ENCODE measurements around the gene RXRA.

The RXRA gene

DNA sequence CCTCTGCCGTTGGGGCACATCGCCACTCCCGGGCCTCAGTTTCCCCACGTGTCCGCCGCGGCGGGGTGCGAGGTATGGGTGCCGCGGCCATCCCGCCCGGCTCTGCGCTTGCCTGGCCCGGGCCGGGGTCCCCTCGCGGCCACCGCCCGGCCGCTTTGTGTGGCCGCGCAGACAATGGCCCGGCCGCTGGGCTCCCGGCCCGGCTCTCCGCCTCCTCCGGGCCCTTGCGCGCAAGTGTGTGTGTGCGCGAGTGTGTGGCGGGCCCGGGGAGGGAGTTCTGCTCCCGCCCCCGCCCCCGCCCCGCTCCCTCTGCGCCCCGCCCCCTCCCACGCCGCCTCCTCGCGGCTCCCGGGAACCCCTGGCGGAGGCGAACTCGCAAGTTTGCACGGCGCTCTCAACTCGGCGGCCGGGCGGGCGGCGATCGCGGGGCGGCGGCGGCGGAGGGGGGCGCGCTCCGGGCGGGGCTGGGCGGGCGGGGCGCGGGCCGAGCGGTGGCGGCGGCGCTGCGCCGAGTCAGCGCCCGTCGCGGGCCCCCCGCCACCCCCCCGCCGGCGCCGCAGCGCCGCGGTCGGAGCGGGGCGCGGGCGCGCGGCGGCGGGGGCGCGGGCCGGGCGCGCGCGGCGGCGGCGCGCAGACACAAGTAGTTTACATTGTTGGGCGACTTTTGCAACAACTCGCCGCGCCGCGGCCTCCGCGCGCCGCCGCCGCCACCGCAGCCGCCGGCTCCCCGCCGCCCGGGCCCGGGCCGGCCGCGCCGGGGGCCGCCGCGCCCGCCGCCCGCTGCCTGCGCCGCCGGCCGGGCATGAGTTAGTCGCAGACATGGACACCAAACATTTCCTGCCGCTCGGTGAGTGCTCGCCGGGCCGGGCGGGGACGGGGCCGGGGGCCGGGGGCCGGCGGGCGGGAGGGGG lies at the start of gene RXRA:
TSS of gene RXRA (plus strand) at position 643 of the 911 bp plus-strand sequence. CDS start at position 820, 177 bp downstream.
- DNase-seq (ENCODE audit: low read depth) = peak; percentile 28

DNA sequence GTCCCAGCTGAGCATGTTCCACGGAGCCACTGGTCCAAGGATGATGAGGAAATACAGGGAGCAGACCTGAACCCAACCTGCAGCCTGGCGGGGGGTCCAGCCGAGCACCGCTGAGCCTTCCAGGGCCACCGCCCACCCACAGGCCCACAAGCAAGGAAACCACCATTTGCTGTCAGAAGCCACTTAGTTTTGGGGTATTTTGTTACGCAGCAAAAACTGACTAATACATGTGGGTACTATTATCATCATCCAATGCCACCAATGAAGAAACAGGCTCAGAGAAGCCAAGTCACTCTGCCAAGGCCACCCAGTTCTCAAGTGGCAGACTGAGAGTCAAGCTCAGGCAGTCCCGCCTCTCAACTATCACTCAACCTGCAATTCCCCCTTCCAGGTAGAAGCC lies 48.0 kb upstream of the RXRA start:
- DNase-seq (ENCODE audit: low read depth) = no peak

DNA sequence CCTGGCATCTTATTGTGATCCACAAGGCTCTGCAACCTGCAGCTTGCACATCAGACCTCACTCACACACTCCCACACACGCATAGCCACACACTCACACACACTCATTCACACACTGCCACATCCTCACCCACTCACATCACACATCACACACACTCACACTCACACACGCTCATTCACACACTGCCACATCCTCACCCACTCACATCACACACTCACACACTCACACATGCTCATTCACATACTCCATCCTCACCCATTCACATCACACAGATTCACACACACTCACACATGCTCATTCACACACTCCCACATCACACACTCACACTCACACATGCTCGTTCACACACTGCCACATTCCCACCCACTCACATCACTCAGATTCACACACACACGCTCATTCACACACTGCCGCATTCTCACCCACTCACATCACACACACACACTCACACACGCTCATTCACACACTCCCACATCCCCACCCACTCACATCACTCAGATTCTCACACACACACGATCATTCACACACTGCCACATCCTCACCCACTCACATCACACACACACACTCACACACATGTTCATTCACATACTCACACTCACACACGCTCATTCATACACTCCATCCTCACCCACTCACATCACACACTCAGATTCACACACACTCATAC lies 47.1 kb upstream of the RXRA start:
- DNase-seq (ENCODE audit: low read depth) = no peak

DNA sequence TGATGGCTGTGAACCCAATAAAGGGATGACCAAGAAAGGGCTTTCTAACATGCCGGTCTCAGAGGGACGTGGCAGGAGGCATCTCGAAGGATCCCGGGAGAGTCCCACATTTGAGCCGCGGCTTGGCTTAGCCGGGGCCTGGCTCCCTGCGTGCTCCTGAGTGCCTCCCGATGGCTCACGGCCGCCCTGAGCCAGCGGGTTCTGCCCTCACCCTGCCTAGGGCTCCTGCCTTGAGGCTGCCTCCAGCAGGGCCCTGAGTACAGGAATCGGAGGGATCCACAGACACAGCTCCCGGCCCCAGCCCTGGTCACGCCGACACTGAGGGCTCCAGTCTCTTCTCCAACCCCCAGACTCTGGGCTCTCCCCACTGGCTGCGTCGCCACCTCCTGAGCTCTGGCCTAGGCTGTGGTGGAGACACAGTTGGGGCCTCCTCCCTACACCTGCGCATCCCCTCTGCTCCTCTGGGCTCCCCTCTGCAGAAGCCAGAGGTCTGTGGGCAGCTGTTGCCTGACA lies 44.1 kb upstream of the RXRA start:
- no peak for DNase-seq (ENCODE audit: low read depth)

DNA sequence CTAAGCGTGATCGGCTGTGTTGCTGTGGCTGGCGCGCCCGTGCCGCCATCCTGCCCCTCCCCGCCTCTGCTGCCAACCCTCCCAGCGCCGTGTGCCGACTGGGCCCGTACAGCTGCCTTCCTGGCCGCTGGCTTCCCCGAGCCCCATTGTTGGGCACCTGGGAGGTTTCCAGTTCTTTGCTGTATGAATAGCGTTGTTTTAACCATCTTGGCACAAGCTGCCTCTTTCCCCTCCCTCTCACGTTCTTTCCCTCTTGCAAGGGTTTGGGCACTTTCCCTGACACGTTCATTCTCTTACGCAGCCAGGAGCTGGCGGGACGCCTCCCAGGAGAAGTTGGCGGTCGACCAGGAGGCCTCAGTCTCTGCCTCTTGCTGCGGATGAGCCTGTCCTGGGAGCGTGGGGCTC lies 43.1 kb upstream of the RXRA start:
- DNase-seq (ENCODE audit: low read depth) = no peak

DNA sequence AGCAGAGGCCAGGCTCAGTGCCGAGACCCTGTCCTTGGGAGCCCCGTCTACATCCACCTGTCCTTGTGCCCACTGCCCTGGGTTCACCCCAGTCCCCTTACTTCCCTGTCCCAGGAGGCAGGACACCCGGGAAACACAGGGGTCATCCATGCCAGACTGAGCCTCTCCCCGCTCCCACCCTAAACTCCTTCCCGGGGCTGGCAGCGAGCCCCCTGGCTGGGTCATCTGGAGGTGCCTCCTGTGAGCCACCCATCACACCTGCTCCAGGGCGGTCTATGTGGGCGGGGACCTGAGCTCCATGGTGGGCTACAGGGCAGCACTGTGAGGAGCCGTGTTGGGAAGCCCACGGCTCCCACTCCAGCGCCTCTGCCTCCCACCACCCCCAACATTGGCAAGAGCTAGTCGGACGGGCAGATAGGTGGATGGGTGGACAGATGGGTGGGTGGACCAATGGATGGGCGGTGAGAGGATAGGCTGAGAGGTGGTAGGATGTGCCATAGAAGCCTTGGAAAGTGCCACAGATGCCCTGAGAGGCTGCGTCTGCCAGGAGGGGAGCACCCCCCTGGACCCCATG lies 42.5 kb upstream of the RXRA start:
- no peak for DNase-seq (ENCODE audit: low read depth)

DNA sequence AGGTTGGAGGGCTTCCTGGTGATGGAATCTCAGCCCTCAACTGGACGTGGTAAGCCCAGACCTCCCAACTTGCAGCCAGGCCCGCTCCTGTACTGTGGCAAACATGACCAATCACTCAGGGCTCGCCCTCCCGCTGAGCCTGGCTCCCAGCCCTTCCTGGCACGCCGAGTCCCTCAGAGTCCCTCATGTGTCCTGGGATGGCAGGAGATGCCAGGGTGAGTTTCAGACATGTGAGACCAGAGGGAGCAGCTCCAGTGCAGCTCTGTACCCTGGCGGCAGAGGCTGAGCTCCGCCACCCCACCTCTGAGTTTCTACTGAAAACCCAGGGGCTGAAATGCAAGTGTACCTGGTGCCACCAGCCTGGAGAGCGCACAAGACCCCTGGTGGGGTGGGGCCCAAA lies 42.0 kb upstream of the RXRA start:
- no peak for DNase-seq (ENCODE audit: low read depth)

DNA sequence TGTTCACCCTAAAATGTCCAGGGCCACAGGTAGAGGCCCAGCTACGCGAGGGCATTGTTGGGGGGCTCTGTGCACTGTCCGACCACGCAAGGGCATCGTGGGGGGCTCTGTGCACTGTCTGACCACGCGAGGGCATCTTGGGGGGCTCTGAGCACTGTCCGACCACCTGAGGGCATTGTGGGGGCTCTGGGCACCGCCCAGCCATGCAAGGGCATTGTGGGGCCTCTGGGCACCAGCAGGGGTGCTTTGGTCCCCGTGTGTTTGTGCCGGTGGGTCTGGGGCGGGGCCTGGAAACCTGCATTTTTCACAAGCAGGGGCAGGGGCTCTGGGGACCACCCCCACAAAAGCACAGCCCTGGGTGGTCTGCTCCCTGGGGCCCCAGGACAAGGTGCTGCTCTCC lies 41.5 kb upstream of the RXRA start:
- no peak for DNase-seq (ENCODE audit: low read depth)

DNA sequence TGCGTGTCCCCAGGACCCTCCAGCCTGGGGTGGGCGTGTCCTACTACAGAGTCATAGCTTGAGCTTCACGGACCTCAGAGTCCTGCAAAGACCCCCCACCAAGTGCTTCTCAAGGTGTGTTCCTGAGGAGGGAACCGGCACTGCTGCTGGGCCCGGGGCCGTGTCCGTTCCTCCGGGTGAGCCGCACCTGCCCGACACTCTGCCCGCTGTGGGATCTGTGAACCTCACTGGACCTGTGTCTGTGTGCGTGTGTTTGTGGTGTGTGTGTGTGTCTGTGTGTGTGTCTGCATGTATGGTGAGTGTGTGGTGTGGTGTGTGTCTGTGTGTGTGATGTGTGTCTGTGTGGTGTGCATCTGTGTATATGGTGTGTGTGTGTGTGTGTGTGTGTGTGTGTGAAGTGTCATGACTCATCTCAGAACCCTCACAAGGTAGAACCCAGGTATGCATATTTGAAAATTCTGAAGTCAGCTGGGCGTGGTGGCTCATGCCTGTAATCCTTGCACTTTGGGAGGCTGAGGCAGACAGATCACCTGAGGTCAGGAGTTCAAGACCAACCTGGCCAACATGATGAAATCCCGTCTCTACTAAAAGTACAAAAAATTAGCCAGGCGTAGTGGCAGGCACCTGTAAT lies 40.9 kb upstream of the RXRA start:
- DNase-seq (ENCODE audit: low read depth) = no peak

DNA sequence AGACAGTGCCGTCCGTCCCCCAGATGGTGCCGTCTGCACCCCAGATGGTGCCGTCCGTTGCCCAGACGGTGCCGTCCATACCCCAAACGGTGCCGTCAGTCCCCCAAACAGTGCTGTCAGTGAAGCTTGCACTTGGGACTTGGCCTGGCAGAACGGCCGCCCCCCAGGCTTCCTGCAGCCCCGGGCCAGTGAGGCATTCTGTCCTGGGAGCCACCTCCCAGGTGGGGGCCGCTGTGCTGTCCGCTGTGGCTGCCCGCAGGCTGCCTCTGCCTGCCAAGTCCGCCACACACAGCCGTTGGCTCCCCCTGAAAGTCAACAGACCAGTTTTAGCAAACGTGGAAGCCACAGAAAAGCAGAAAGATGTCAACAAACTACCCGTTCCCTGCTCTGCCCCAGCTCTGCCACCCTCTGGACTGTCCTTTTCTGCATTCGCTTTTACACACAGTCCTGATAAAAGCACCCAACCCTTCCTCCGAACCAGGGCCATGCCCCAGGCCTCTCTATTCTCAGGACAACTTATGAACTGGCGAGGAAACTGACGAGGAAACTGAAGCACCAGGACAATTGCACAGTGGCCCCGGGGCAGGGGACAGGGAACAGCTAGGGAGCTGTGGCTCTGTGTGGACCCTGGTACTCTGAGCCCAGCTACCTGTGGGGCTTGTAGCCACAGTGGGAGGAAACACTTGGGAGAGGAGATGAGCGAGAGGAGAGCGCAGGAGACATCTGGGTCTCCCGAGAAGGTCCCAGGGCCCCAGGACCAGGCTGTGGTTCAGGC lies 39.6 kb upstream of the RXRA start:
- no peak for DNase-seq (ENCODE audit: low read depth)

DNA sequence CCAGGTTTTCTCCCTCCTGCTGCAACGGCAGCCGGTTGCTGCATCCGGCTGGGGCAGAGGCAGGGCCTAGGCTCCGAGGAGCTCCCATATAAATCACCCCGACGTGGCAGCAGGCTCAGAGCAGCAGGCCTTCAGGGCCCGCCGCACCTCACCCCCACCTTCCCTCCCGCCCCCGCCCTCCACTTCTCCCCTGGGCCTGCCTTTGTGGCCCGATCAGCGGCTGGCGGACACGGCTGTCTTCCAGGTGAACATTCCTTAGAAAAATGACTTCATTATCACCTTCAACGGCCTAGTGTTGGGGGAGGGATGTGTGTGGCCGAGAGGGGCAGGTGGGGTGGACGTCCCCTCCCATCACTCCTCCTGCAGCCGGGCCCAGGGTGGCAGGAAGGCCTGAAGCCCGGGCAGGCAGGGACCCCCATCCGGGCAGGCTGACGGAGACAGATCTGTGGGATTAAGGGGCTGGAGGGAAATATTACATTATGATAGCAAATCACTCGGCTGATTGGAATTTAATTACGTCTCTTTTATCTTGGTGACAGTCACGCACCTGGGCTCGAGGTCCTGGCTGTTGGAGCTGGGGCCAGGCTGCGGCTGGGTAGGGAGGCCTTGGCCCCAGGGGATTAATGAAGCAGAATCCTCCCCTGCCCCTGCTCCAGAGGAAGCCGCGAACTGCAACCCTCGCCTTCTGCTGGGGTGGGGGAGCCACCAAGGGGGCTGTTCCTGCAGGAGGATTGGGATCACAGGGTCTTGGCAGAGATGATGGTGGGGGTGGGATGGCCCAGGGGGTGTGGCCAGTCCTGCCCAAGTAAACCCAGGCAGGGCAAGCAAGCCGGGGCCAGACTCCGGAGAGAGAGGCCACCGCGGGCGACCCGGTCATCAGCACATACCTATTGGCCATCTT lies 38.4 kb upstream of the RXRA start:
- DNase-seq (ENCODE audit: low read depth) = no peak

DNA sequence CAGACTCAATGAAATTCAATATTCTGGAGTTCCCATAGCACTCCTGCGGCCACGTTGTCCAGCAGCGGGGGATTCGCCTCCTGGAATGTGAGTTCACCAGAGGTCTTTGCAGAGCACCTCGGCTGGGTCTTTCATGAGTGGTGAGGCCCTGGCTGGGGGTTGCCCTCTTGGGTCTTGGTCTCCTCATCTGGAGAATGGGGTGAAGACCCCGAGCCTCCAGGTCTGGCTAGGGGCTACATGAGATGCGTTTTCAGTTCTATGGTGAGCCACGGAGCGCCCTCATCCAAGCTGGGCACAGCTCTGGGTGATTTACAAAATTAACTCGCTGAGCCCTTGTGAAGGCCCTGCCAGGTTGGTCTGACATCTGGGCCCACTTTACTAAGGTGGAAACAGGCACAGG lies 37.5 kb upstream of the RXRA start:
- no peak for DNase-seq (ENCODE audit: low read depth)

DNA sequence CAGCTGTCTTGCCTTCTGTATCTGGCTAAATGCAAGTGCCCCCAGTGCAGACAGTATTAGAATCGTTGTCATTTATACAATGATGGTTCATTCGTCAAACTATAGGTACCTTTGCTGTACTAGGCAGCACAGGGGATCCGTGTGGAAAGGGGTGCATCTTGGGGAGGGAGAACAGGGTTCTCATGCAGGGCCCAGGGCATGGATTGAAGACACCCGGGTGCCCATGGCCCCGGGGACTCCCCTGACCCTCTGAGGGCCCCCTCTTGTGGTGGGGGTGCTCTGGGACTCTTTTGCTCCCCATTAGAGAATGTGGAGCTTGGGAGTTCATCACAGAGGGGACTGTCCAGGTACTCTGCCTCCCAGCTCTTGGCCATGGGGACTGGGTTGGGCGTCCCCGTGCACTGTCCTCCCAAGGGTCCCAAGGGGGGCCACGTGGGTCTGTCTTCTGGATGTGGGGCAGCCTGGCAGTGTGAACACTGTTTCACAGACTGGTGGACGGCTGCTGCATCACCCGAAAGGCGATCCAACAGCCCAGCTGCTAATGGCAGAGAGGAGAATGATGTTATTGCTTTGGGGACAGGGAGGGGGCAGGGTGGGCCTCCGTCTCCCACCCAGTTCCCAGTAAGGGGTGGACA lies 36.9 kb upstream of the RXRA start:
- no peak for DNase-seq (ENCODE audit: low read depth)

DNA sequence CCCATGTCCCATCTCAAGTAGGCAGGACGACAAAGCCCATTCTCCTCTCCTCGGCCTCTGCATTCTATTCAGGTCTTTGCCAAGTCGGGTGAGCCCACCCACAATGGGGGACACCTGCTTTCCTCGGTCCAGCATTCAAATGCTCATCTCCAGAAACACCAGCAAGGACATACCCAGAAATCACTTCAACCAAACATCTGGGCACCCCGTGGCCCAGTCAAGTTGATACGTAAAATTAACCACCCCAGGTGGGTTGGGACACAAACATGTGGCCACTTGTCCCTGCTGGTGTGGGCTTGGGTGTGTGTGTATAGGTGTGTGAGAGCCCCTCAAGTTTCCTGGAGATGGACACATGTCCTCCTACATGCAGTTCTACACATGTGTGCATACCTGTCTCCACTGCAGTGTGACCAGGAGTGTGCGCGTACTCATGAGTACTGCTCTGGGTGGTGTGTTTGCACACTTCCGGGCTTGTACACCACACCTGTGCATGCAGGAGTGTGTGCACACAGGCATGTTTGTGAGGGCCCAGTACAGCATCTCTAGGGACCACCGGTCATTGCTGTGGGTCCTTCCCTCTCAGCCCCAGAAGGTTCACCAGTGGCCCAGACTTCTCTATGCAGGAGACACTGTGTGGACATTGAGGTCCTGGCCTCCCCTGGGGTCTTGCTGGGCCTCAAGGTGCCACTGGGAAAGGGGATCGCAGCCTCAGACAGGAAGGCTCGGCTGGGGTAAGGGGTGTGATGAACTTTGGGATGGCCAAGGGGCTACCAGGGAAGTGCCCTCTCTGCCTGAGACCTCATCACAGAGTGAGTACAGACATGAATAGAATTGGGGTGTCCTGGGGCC lies 35.4 kb upstream of the RXRA start:
- DNase-seq (ENCODE audit: low read depth) = no peak

DNA sequence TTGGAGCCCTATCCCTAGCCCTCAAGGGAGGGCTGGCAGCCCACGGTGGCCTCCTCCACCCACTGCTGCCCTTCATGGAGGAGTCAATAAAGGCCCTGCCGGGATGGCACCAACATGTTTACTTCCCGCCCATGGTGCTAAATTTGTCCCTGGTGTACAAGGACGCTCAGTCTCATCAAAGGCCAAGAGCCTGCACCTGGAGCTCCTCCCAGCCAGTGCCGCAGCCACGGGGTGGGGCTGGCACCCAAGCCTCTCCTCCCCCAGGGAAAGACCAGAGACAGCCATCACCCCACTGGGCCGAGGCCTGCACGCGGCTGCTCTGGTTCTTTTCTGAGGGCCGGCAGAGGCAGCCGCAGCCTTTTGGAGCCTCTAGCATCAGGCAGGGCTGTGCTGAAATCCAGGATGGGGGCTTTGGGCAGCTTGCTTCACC lies 34.8 kb upstream of the RXRA start:
- DNase-seq (ENCODE audit: low read depth) = no peak

DNA sequence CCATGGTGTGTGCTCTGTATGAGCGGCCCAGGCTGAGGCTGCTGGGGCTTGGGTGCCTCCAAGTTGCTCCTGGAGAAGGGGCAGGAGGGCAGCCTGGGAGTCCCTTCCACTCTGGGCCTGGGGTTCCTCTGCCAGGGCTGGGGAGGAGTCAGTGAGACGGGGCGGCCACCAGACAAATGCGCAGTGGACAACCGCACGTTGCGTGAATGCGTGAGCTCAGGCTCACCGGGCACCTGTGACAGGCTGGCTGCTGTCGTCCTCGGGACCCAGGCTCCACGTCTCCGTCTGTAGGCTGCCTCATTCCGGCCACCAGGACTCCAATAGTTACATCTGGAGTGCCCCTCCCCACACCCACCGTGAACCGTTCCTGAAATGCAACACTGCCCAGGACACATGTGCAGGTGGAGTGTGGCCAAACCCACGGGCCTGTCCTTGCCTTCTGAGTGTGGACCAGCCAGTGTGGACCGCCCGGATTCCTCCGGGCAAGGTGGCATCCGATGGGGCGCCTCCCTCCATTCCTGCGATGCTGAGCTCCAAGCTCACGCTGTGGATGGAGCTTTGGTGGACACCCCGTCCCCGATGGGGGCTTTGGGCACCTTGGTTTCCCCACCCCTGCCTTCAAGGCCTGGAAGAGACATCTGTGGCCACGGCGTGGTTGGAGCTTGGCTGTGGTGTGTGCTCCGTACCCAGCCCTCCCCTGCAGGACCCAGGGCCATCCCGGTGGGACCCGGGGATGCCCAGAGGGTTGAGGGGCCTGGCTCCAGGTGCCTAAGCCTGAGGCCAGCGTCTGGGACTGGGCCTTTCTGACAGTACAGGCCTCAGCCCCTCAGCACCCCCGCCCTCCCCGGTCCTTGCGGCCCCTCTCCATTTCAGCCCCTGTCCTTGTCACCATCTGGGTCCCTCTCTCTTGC lies 34.0 kb upstream of the RXRA start:
- no peak for DNase-seq (ENCODE audit: low read depth)

DNA sequence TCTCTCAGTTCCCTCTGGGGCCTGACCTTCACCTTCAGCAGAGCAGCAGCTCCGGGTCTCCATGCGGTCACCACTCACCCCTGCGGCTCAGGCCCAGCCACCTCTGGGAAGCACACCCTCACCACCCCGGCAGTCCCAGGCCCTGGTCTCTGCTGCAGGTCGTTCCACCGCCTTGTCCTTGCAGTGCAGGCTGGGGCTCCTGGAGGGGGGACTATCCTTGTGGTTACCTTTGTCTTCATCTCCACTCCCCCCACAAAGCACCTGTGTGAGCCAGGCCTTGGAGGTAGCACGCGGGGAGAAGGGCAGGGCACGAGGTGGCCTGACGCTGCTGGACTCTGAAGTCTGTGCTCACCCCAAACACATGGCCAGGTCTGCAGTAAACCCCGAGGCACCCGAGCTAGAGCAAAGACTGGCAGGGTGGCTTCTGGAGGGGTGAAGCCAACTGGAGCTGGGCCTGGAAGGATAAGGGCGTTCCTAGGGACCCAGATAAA lies 33.2 kb upstream of the RXRA start:
- DNase-seq (ENCODE audit: low read depth) = no peak

DNA sequence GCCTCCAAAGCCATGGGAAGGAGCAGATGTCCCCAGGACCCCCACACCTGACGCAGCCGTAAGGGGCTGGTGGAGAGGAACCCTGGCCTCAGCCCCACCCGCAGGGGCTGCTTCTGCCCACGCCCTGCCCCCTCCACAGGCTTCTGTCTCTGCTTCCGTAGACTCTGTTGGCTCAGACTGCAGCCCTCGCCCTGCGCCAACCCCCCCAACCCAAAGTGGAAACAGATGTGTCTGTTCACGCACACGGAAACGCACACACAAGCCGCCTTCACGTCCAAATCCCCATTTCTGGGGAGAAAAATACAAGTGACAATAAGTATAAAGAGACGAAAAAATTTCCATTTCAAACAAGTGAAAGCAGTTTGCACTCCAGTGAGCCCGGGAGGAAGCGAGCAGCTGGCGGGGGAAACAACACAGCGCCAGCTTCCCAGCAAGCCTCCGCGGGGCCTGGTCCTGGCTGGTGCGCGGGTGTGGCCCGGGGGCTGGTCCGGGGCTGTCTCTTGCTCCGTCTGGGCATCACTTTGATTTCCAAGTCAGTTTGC lies 32.6 kb upstream of the RXRA start:
- DNase-seq (ENCODE audit: low read depth) = no peak
